Measurements from ENCODE around the gene NT5M. TPM values are rescaled to one million over a fixed set of nuclear protein-coding genes. Genes with fewer than 3 reads are reported as not detected.

NT5M gene
- total RNA-seq, 1 donor from 2014 or later, result 4.0 TPM

GRCh38 chr17:17314501-17315071, 11.4 kb downstream of the NT5M start:
- no peaks in the 10 kb centered on the region for H3K36me3 Mint-ChIP-seq (ENCODE audit: low read depth)
- H3K9me3 Mint-ChIP-seq (ENCODE audit: low read depth), result peaks cover 4% of the 10 kb centered on the region
- no peaks in the 10 kb centered on the region for H3K4me1 Mint-ChIP-seq (ENCODE audit: low read depth)
- H3K4me3 Mint-ChIP-seq (ENCODE audit: unreplicated experiment), result no peak overlapping the region
- TF ChIP-seq CTCF (IDR thresholded peaks at IDR 0.05), result no peak
- no peaks in the 10 kb centered on the region for H3K27me3 Mint-ChIP-seq (ENCODE audit: low read depth)
- no peak overlapping the region for H3K27ac Mint-ChIP-seq (ENCODE audit: unreplicated experiment)
- peak; percentile 19 for DNase-seq (ENCODE audit: low spot score)

DNA sequence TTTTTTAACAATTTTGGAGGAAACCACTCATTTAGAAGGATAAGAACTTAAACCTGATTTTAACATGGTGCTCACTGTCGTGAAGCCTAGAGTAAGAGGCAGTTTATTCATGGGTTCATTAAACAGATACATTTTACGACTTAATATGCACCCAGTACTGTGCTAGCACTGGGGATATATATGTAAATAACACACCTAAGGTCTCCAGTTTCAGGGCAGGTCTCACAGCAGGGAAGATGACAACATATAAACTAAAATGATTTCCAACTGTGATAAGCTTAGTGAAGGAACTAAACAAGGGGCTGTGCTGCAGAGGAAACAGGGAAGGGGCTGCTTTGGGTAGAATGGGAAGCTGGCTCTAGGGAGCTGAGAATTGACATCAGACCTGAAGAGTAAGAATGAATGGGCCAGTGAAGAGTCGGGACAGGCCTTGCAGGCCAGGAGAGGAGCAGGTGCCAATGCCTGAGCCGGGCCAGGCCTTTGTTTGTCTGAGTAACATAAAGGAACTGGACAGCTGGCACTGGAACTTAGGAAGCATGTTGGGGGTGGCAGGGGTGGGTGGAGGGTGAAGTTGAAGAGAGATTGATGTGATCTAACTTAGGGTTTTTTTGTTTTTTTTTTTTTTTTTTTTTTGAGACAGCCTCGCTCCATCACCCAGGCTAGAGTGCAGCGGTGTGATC, 12.1 kb downstream of the NT5M start:
- peak; percentile 12 for DNase-seq (ENCODE audit: low spot score)
- no peak for TF ChIP-seq CTCF (IDR thresholded peaks at IDR 0.05)
- no peaks in the 10 kb centered on the region for H3K4me1 Mint-ChIP-seq (ENCODE audit: low read depth)
- no peaks in the 10 kb centered on the region for H3K27me3 Mint-ChIP-seq (ENCODE audit: low read depth)
- no peak overlapping the region for H3K27ac Mint-ChIP-seq (ENCODE audit: unreplicated experiment)
- H3K4me3 Mint-ChIP-seq (ENCODE audit: unreplicated experiment), result no peak overlapping the region
- peaks cover 4% of the 10 kb centered on the region for H3K9me3 Mint-ChIP-seq (ENCODE audit: low read depth)
- no peaks in the 10 kb centered on the region for H3K36me3 Mint-ChIP-seq (ENCODE audit: low read depth)

GRCh38 chr17:17320188-17320910, 17.2 kb downstream of the NT5M start:
- Mint-ChIP-seq H3K27ac (ENCODE audit: unreplicated experiment) (no peak overlapping the region), H3K9me3 (ENCODE audit: low read depth) (no peaks in the 10 kb centered on the region), H3K4me1 (ENCODE audit: low read depth) (no peaks in the 10 kb centered on the region), H3K36me3 (ENCODE audit: low read depth) (peaks cover 3% of the 10 kb centered on the region), H3K4me3 (ENCODE audit: unreplicated experiment) (no peak overlapping the region), H3K27me3 (ENCODE audit: low read depth) (no peaks in the 10 kb centered on the region)
- DNase-seq (ENCODE audit: low spot score), result peak; percentile 81
- no peak for TF ChIP-seq CTCF (IDR thresholded peaks at IDR 0.05)

- no peaks in the 10 kb centered on the region for H3K4me1 Mint-ChIP-seq (ENCODE audit: low read depth)
- peaks cover 3% of the 10 kb centered on the region for H3K36me3 Mint-ChIP-seq (ENCODE audit: low read depth)
- H3K9me3 Mint-ChIP-seq (ENCODE audit: low read depth), result no peaks in the 10 kb centered on the region
These were observed 17.7 kb downstream of the NT5M start for GRCh38 chr17:17320911-17321220.

More at GRCh38 chr17:17320911-17321220, 17.7 kb downstream of the NT5M start:
- H3K4me3 Mint-ChIP-seq (ENCODE audit: unreplicated experiment), result no peak overlapping the region
- peak; percentile 64 for DNase-seq (ENCODE audit: low spot score)
- no peaks in the 10 kb centered on the region for H3K27me3 Mint-ChIP-seq (ENCODE audit: low read depth)
- TF ChIP-seq CTCF (IDR thresholded peaks at IDR 0.05), result no peak
- no peak overlapping the region for H3K27ac Mint-ChIP-seq (ENCODE audit: unreplicated experiment)
